Urinary bladder (tissue), 4 donors: ENCODE data around the gene PMCH. TPM values are rescaled to one million over a fixed set of nuclear protein-coding genes. Genes with fewer than 3 reads are reported as not detected.
"Not testable (repeated sequence)": the region's sequence is repeated elsewhere in the genome, so short reads cannot be mapped to it uniquely, and the experiment has no call there.

Experiments used
- DNase-seq: peaks from one replicate; pipeline ENCODE4 v3.0.0-alpha.2; 2015; ENCODE audit errors: extremely low spot score
- H3K27ac ChIP-seq: one replicate; pipeline ENCODE4 v1.5.1; 2013; ENCODE audit warnings: low read depth, mild to moderate bottlenecking, moderate library complexity
- H3K36me3 ChIP-seq: one replicate; pipeline ENCODE4 v1.6.1; 2013; ENCODE audit warnings: mild to moderate bottlenecking, moderate library complexity; ENCODE audit not compliant: insufficient read depth
- H3K4me1 ChIP-seq: one replicate; pipeline ENCODE4 v1.6.1; 2013; ENCODE audit warnings: mild to moderate bottlenecking, moderate library complexity; ENCODE audit not compliant: insufficient read depth
- H3K4me3 ChIP-seq: one replicate; pipeline ENCODE4 v1.5.1; 2013; ENCODE audit warnings: low read depth, low read length
- WGBS: extraction: QIAGEN DNeasy Blood & Tissue Kit; methylation state at CpG from one replicate; pipeline ENCODE4 v1.1.7; 2013; 5-methylcytosine and 5-hydroxymethylcytosine counted together
- polyA plus RNA-seq: library from polyadenylated mRNA; stranded (reverse); fragments of 200-250 nt; gene quantifications from one replicate; pipeline ENCODE4 v1.2.3, GENCODE V29; 2013
- total RNA-seq: library from RNA; depleted of rRNA; stranded (reverse); fragments of >200 nt; gene quantifications from one replicate; pipeline ENCODE4 v1.2.3, GENCODE V29; 2014
- donor health status: healthy with polysubstance abuse.
- donor health status: healthy.

PMCH gene
- total RNA-seq (not detected), polyA plus RNA-seq (not detected)

DNA sequence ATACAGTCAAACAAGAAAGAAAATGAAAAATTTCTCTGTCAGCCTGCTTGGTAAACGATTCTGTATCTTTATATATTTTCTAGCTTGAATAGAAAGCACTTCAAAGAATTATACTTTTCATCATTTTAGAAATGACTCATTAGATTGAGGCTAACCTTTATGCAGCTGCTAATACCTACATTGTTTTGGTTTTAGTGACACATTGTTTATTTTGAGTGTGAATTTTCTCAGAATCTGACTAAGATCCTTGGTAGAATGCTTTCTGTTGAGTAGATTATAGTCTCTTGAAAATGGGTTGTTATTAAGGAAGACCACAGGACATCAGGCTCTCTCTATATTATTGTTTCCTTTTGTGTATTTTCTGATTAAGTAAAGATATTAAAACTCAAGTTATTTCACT, at the start of gene PMCH:
TSS of gene PMCH (minus strand) at position 45 of the 400 bp plus-strand sequence. CDS start 63 bp downstream, outside the sequence.
- DNase-seq, result no peak
- Histone ChIP-seq H3K36me3 (no peaks in the 10 kb centered on the region), H3K27ac (no peak within 1 kb of the TSS), H3K4me3 (no peak within 1 kb of the TSS), H3K4me1 (no peaks in the 10 kb centered on the region)
- WGBS, result 71% methylated on average over 1 of the region's 1 CpG

DNA sequence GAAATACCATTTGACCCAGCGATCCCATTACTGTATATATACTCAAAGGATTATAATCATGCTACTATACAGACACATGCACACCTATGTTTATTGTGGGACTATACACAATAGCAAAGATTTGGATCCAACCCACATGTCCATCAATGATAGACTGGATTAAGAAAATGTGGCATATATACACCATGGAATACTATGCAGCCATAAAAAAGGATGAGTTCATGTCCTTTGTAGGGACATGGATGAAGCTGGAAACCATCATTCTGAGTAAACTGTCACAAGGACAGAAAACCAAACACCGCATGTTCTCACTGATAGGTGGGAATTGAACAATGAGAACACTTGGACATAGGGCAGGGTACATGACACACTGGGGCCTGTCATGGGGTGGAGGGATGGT, 43.2 kb upstream of the PMCH start:
- not testable (repeated sequence) for H3K4me3 ChIP-seq, H3K36me3 ChIP-seq, H3K27ac ChIP-seq, H3K4me1 ChIP-seq, DNase-seq
- 95% methylated on average over 2 of the region's 2 CpGs for whole genome bisulfite sequencing

- WGBS, result 87% methylated on average over 2 of the region's 2 CpGs
Observed at GRCh38 chr12:102234599-102234998, 37.0 kb upstream of the PMCH start.

DNA sequence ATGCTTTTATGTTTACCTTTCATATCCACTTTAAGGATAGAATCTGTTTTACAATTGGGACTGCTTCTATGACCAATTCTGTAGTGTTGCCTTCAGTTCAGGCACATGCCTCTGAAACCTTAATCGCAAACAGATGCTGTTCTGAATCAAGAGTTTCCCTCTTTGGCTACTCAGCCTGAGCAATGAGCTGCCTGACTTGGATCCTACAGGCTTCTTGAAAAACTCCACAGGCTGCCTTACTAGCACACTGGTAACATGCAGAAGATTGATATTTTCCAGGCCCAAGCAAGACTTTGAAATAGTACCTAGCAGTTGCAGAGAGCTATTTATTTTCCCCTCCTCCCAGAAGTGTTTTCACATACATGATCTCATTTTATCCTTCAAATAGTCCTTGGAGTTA, 34.8 kb upstream of the PMCH start:
- Histone ChIP-seq H3K4me3 (no peak overlapping the region), H3K4me1 (no peaks in the 10 kb centered on the region), H3K36me3 (no peaks in the 10 kb centered on the region), H3K27ac (no peak overlapping the region)
- WGBS, result 57% methylated on average over 1 of the region's 1 CpG
- DNase-seq, result no peak

More at GRCh38 chr12:102234599-102234998, 37.0 kb upstream of the PMCH start:
- H3K27ac ChIP-seq, result no peak overlapping the region
- H3K4me1 ChIP-seq, result no peaks in the 10 kb centered on the region
- no peak for DNase-seq
- H3K4me3 ChIP-seq, result no peak overlapping the region
- no peaks in the 10 kb centered on the region for H3K36me3 ChIP-seq

GRCh38 chr12:102232036-102232435, 34.4 kb upstream of the PMCH start:
- Histone ChIP-seq H3K36me3 (no peaks in the 10 kb centered on the region), H3K4me1 (no peaks in the 10 kb centered on the region), H3K27ac (no peak overlapping the region), H3K4me3 (no peak overlapping the region)
- DNase-seq, result no peak

GRCh38 chr12:102227954-102228353, 30.3 kb upstream of the PMCH start:
- Histone ChIP-seq H3K27ac (no peak overlapping the region), H3K4me3 (no peak overlapping the region), H3K36me3 (no peaks in the 10 kb centered on the region), H3K4me1 (no peaks in the 10 kb centered on the region)
- no peak for DNase-seq
- WGBS, result 61% methylated on average over 5 of the region's 5 CpGs

GRCh38 chr12:102220736-102221135, 23.1 kb upstream of the PMCH start:
- no peak overlapping the region for H3K4me3 ChIP-seq
- H3K27ac ChIP-seq, result no peak overlapping the region
- DNase-seq, result no peak
- no peaks in the 10 kb centered on the region for H3K4me1 ChIP-seq
- H3K36me3 ChIP-seq, result no peaks in the 10 kb centered on the region

- no peak overlapping the region for H3K4me3 ChIP-seq
- H3K27ac ChIP-seq, result no peak overlapping the region
- DNase-seq, result no peak
- no peaks in the 10 kb centered on the region for H3K4me1 ChIP-seq
- WGBS, result 72% methylated on average over 5 of the region's 5 CpGs
- H3K36me3 ChIP-seq, result no peaks in the 10 kb centered on the region
Observed at GRCh38 chr12:102215992-102216691, 18.5 kb upstream of the PMCH start.

- Histone ChIP-seq H3K36me3 (no peaks in the 10 kb centered on the region), H3K4me3 (no peak overlapping the region), H3K27ac (no peak overlapping the region), H3K4me1 (no peaks in the 10 kb centered on the region)
- DNase-seq, result no peak
- WGBS, result 93% methylated on average over 2 of the region's 2 CpGs
Observed at GRCh38 chr12:102204025-102204424, 6.4 kb upstream of the PMCH start.

DNA sequence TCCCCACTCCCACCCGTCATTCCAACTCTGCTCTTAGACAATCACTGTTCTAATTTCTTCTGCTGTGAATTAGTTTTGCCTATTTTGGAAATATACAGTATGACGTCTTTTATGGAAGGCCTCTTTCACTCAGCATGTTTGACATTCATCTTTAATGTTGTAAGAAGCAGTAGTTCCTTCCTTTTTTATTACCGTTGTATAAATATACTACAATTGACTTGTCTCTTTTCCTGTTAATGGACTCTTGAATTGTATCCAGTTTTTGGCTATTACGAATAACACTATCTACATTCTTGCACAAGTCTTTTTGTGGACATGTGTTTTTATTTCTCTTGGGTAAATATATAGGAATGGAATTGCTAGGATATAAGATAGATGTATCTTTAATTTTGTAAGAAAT, 4.9 kb upstream of the PMCH start:
- no peak for DNase-seq
- Histone ChIP-seq H3K27ac (no peak overlapping the region), H3K36me3 (no peaks in the 10 kb centered on the region), H3K4me3 (no peak overlapping the region), H3K4me1 (no peaks in the 10 kb centered on the region)
- 87% methylated on average over 4 of the region's 4 CpGs for WGBS

DNA sequence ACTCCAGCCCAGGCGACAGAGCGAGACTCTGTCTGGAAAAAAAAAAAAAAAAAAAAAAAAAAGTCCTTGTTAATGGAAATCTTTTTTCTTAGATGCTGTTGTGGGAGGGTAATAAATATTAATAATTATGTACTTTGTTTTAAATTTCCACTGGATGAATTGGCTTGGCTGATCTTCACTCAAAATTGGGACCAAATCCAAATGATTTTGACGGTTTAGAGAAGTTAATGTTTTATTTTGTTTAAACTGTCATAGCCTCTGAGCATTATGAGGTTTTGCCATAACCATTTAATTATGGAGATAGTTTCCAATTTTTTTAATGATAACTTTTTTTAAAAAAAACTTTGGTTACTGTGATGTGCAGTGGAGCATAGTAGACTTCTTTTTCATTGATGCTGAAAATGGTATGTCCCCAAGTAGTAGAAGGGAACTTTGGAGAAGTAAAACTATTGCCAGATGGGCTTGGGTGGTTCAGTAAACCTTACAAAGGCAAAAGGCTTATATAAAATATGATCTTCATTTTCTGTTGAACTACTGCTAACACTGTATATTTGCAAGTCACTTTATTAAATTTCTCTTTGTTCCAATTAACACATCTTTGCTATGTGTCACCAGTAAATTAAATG, 3.9 kb upstream of the PMCH start:
- Histone ChIP-seq H3K36me3 (no peaks in the 10 kb centered on the region), H3K4me3 (no peak overlapping the region), H3K4me1 (no peaks in the 10 kb centered on the region), H3K27ac (no peak overlapping the region)
- 76% methylated on average over 3 of the region's 3 CpGs for whole genome bisulfite sequencing
- no peak for DNase-seq

- H3K36me3 ChIP-seq, result no peaks in the 10 kb centered on the region
- DNase-seq, result no peak
- WGBS, result 89% methylated on average over 4 of the region's 4 CpGs
- H3K4me1 ChIP-seq, result no peaks in the 10 kb centered on the region
- no peak overlapping the region for H3K27ac ChIP-seq
- H3K4me3 ChIP-seq, result no peak overlapping the region
Observed at GRCh38 chr12:102195826-102196225, 1.8 kb downstream of the PMCH start.

DNA sequence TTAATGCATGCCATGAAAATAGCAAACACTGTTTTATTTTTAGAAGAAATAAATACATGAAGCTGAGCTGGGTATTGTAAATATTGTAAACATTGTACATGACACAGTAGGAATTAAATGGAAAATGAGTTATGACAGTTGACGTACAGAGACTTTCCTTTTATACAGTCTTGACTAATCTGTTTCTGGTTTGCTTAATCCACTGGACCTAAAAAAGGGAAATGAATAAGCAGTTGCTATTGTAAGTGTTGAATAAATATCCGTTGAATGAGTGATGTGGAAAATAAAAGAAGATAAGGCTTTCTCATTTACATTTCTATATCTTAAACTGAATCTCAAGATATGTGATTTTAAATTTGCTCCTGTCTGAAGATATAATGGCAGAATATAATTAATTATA, 15.0 kb downstream of the PMCH start:
- no peak overlapping the region for H3K4me3 ChIP-seq
- H3K4me1 ChIP-seq, result no peaks in the 10 kb centered on the region
- no peaks in the 10 kb centered on the region for H3K36me3 ChIP-seq
- no peak for DNase-seq
- H3K27ac ChIP-seq, result no peak overlapping the region
- 53% methylated on average over 2 of the region's 2 CpGs for WGBS

GRCh38 chr12:102174761-102175160, 22.9 kb downstream of the PMCH start:
- H3K4me1 ChIP-seq, result no peaks in the 10 kb centered on the region
- H3K27ac ChIP-seq, result no peak overlapping the region
- H3K36me3 ChIP-seq, result no peaks in the 10 kb centered on the region
- no peak for DNase-seq
- no peak overlapping the region for H3K4me3 ChIP-seq
- WGBS, result 95% methylated on average over 2 of the region's 2 CpGs
